Kidney (tissue), 14 donors: ENCODE measurements around the gene ZNF583. TPM values are rescaled to one million over a fixed set of nuclear protein-coding genes. Genes with fewer than 3 reads are reported as not detected.

Experiments
- DNase-seq, 5 donors: peaks; one replicate each; pipeline ENCODE4 v3.0.0-alpha.2; 2013 to 2020
- FAIRE-seq: peaks from 2 replicates; lab custom pipeline; 2012; peaks lifted over from hg19 to GRCh38; lab: Jason Lieb, UNC
- H3K27ac ChIP-seq, 2 donors: one replicate each; pipeline ENCODE4 v1.7.0; 2013; ENCODE audit warnings: low read depth in 2 of 2, low read length in 2 of 2, inconsistent platforms in 1 of 2
- H3K27me3 ChIP-seq: one replicate; pipeline ENCODE4 v1.7.1; 2013; ENCODE audit warnings: low read length, inconsistent platforms; ENCODE audit not compliant: control insufficient read depth, insufficient read depth
- H3K36me3 ChIP-seq, 3 donors: one replicate each; pipeline versions ENCODE4 v1.7.0 to v1.7.1; 2013; ENCODE audit warnings: low read length in 3 of 3, control low read depth in 1 of 3, inconsistent platforms in 1 of 3; ENCODE audit not compliant: insufficient read depth in 3 of 3, control insufficient read depth in 2 of 3
- H3K4me1 ChIP-seq, 3 donors: one replicate each; pipeline versions ENCODE4 v1.7.0 to v1.7.1; 2013; ENCODE audit warnings: low read length in 3 of 3, inconsistent platforms in 1 of 3, low read depth in 1 of 3; ENCODE audit not compliant: control insufficient read depth in 2 of 3, insufficient read depth in 2 of 3
- H3K4me3 ChIP-seq, 3 donors: one replicate each; pipeline versions ENCODE4 v1.7.0 to v1.8.1; 2013; ENCODE audit warnings: low read length in 3 of 3, control low read depth in 1 of 3, inconsistent platforms in 1 of 3
- H3K9ac ChIP-seq, 3 donors: one replicate each; pipeline versions ENCODE4 v1.7.0 to v1.7.1; 2013; ENCODE audit warnings: low read length in 3 of 3, control low read depth in 1 of 3, inconsistent platforms in 1 of 3
- H3K9me3 ChIP-seq, 3 donors: one replicate each; pipeline versions ENCODE4 v1.7.0 to v1.7.1; 2013; ENCODE audit warnings: low read length in 3 of 3, control low read depth in 1 of 3, inconsistent platforms in 1 of 3; ENCODE audit not compliant: control insufficient read depth in 2 of 3, insufficient read depth in 1 of 3
- intact Hi-C: fragments of 100-400 bp; cut with DNase I; formaldehyde crosslinking; loops from one replicate; pipeline ENCODE4 v1.11.1; 2022
- polyA plus RNA-seq: library from polyadenylated mRNA; stranded (reverse); fragments of 350-450 nt; fragmentation: Illumina TruSeq; extraction: RNeasy Lipid Tissue Mini Kit (QIAGEN cat#74804); gene quantifications from one replicate; pipeline ENCODE4 v1.2.3, GENCODE V29; 2014; ENCODE audit warnings: low read depth, low replicate concordance; ENCODE audit not compliant: insufficient read depth
- total RNA-seq: library from RNA; stranded (reverse); fragmentation: NEBNext Ultra II Directional; extraction: Animal tissue kit (Norgen Biotek cat#: 25700); gene quantifications from one replicate; pipeline ENCODE4 v1.2.1, GENCODE V29; 2021
- TF ChIP-seq, protein P1 (sequence below): IDR thresholded peaks from 3 replicates; pipeline ENCODE4 v1.5.1; 2012; ENCODE audit warnings: mild to moderate bottlenecking, moderate library complexity, borderline replicate concordance; ENCODE audit not compliant: insufficient read depth; ENCODE audit errors: extremely low read depth
- donor health status: control.
- donor health status: control.
- donor health status: control.
- donor health status: control.
- donor health status: control.
- donor health status: DM: yes; HTN: yes; CAD: no.
- donor health status: Normal renal cell carcinoma (clear cell type).

Gene ZNF583
- total and polyA plus RNA-seq, 2 donors from 2014 or later, result 2.5 to 7.2 TPM

DNA sequence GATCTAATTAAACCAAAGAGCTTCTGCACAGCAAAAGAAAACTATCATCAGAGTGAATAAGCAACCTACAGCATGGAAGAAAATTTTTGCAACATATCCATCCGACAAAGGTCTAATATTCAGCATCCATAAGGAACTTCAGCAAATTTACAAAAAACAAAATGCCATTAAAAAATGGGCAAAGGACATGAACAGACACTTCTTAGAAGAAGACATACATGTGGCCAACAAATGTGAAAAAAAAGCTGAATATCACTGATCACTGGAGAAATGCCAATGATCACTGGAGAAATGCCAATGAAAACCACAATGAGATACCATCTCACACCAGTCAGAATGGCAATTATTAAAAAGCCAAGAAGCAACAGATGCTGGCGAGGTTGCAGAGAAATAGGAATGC is 43.3 kb upstream of the ZNF583 start:
- DNase-seq (no peak), FAIRE-seq (no peak)
- peaks cover 3 to 5% (median 4%) of the 10 kb centered on the region in 3 donors for H3K9me3 ChIP-seq
- H3K4me3 ChIP-seq, result no peak overlapping the region
- H3K36me3 ChIP-seq, result peaks cover 0 to 3% (median 0%) of the 10 kb centered on the region in 3 donors
- no peaks in the 10 kb centered on the region for H3K27me3 ChIP-seq
- H3K9ac ChIP-seq, result no peak overlapping the region
- TF ChIP-seq, protein P1, sequence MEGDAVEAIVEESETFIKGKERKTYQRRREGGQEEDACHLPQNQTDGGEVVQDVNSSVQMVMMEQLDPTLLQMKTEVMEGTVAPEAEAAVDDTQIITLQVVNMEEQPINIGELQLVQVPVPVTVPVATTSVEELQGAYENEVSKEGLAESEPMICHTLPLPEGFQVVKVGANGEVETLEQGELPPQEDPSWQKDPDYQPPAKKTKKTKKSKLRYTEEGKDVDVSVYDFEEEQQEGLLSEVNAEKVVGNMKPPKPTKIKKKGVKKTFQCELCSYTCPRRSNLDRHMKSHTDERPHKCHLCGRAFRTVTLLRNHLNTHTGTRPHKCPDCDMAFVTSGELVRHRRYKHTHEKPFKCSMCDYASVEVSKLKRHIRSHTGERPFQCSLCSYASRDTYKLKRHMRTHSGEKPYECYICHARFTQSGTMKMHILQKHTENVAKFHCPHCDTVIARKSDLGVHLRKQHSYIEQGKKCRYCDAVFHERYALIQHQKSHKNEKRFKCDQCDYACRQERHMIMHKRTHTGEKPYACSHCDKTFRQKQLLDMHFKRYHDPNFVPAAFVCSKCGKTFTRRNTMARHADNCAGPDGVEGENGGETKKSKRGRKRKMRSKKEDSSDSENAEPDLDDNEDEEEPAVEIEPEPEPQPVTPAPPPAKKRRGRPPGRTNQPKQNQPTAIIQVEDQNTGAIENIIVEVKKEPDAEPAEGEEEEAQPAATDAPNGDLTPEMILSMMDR, result no peak
- H3K27ac ChIP-seq, result no peak overlapping the region
- no peaks in the 10 kb centered on the region for H3K4me1 ChIP-seq
- intact Hi-C loops, result no loop called here

DNA sequence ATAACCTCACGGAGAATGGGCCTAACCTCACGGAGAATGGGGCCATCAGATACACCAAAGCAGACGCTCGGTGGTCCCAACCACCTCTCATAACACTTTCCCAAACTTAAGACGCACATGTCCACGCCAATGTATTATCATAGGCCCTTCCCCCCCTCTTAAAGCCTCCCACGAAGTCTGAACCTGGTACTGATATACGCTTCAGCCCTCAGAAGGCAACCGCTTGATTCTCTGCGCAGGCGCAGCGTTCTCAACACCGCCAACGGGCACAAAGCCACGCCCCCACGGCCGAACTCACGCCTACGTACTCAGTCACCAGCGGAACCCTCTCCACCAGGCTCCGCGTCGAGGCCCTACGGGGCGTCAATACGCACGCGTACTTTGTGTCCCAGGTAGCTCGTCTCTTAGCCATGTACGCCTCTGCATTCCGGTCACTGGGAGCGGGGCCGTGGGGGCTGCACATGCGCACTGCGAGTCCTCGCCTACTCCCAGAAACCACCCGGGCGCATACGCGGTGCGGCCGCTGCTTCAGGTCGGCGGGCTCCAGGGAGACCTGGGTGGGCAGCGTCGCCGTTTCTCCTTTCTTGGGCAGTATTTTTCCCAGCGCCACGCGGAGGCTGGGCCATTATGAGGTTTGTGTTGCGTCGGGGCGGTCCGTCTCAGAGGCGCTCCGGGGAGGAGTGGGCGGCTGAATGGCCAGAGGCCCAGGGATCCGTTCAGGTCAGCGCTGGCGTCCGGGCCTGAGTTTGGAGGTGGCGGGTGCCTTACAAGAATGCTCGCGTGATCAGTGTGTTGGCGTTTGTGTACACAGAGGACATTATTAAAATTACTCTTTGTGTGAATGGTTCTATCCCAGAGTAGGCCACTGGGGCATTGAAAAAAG is 36.1 kb upstream of the ZNF583 start:
- no peaks in the 10 kb centered on the region for H3K27me3 ChIP-seq
- FAIRE-seq, result no peak
- H3K9me3 ChIP-seq, result peaks cover 0 to 4% (median 2%) of the 10 kb centered on the region in 3 donors
- peak; percentile 97 to 98 (median 98) for DNase-seq
- H3K36me3 ChIP-seq, result peaks cover 9 to 18% (median 12%) of the 10 kb centered on the region in 3 donors
- H3K4me1 ChIP-seq, result peaks cover 0 to 9% (median 4%) of the 10 kb centered on the region in 3 donors
- TF ChIP-seq, protein P1, result no peak
- H3K4me3 ChIP-seq, result peak overlapping the region; percentile 70 to 87 (median 74)
- intact Hi-C loops, result no loop called here
- H3K9ac ChIP-seq, result peak overlapping the region; percentile 49 to 84 (median 51)
- H3K27ac ChIP-seq, result peak overlapping the region; percentile 71 to 88

DNA sequence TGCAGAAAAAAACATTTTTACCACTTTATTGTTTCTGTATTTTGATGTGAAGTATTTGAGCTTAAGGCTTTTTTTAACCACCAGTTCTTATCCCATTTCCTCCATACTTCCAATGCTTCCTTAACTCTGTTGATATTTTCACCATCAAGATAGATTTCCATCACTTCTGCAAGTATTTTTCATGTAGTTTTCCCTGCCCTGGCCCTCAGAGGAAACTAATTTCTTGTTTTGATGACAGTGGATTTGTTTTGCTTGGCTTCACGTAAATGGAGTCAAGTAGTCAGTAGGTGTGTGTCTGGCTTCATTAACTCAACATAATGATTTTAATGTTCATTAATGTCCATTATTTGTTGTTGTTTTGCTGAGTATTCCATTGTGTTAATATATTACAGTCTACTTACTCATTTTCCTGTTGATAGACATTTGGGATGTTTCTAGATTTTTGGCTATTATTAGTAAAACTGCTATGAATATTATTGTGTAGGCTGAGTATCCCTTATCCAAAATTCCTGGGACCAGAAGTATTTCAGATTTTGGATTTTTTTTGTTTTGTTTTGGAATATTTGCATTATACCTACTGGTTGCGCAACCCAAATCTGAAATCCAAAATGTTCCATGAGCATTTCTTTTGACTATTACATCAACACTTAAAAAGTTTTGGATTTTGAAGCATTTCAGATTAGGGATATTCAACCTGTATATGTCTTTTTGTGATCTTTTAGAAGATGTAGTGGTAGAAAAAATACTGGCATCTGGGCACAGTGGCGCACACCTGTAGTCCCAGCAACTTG is 34.1 kb upstream of the ZNF583 start:
- H3K9me3 ChIP-seq, result peaks cover 0 to 7% (median 2%) of the 10 kb centered on the region in 3 donors
- peak overlapping the region in 1 of 3 donors; percentile 1 for H3K4me3 ChIP-seq
- FAIRE-seq (no peak), DNase-seq (no peak)
- no peaks in the 10 kb centered on the region for H3K27me3 ChIP-seq
- H3K9ac ChIP-seq, result no peak overlapping the region
- TF ChIP-seq, protein P1, result no peak
- no peak overlapping the region for H3K27ac ChIP-seq
- intact Hi-C loops, result loop anchor here (10.0 kb wide), 1 partner anchor 305 kb away; the partner anchor contains the start of gene ZNF835
- peaks cover 28 to 36% (median 30%) of the 10 kb centered on the region in 3 donors for H3K36me3 ChIP-seq
- H3K4me1 ChIP-seq, result peaks cover 0 to 9% (median 4%) of the 10 kb centered on the region in 3 donors
